Naive thymus-derived CD8-positive, alpha-beta T cell (primary cell): Measurements from ENCODE around the gene POLR3E. TPM values are rescaled to one million over a fixed set of nuclear protein-coding genes. Genes with fewer than 3 reads are reported as not detected.
"Not testable (repeated sequence)": the region's sequence is repeated elsewhere in the genome, so short reads cannot be mapped to it uniquely, and the experiment has no call there.

ENCODE experiments used
- ATAC-seq, 2 donors: fragments of 150-1000 bp; cut with Tn5 transposase in 1 of 2; sonication (Bioruptor Pico), chemical (Tn5 transposase) in 1 of 2; 1 replicate in 1 of 2; 2 replicates in 1 of 2; pipeline ENCODE4 v1.10.0; 2021; ENCODE audit warnings: mild to moderate bottlenecking in 2 of 2, moderate library complexity in 2 of 2
- POLR2A ChIA-PET: fragments of 350-600 bp; sonication (Branson Sonifier 250); formaldehyde crosslinking; loops from one replicate; lab custom pipeline; 2021; ENCODE audit warnings: antibody characterized with exemption; lab: Charles Lee
- DNase-seq, 10 donors: peaks; one replicate each; pipeline versions ENCODE4 v3.0.0 to v3.0.0-alpha.2; 2020 to 2022
- H3K27ac Mint-ChIP-seq, 10 donors: one replicate each; pipeline ENCODE4 v1.8.0; 2020 to 2022; ENCODE audit warnings: mild to moderate bottlenecking in 10 of 10, mixed read lengths in 10 of 10, moderate library complexity in 4 of 10, inconsistent platforms in 1 of 10
- H3K27me3 Mint-ChIP-seq, 5 donors: one replicate each; pipeline ENCODE4 v1.8.0; 2021 to 2022; ENCODE audit warnings: mixed read lengths in 5 of 5
- H3K36me3 Mint-ChIP-seq, 3 donors: one replicate each; pipeline ENCODE4 v1.8.0; 2020 to 2022; ENCODE audit warnings: mixed read lengths in 3 of 3, mild to moderate bottlenecking in 2 of 3, inconsistent platforms in 1 of 3
- H3K4me1 Mint-ChIP-seq, 4 donors: one replicate each; pipeline ENCODE4 v1.8.0; 2021 to 2022; ENCODE audit warnings: mixed read lengths in 4 of 4
- H3K4me3 Mint-ChIP-seq, 10 donors: one replicate each; pipeline ENCODE4 v1.8.0; 2020 to 2022; ENCODE audit warnings: mild to moderate bottlenecking in 10 of 10, mixed read lengths in 10 of 10, moderate library complexity in 6 of 10, inconsistent platforms in 1 of 10
- H3K9me3 Mint-ChIP-seq, 9 donors: one replicate each; pipeline ENCODE4 v1.8.0; 2020 to 2022; ENCODE audit warnings: mixed read lengths in 9 of 9, mild to moderate bottlenecking in 3 of 9, inconsistent platforms in 1 of 9, moderate library complexity in 1 of 9
- polyA plus RNA-seq, 3 donors: library from polyadenylated mRNA; unstranded; fragments of 300-500 nt; fragmentation: Illumina TruSeq; gene quantifications; one replicate each; pipeline ENCODE4 v1.2.3, GENCODE V29; 2021
- total RNA-seq, 8 experiments: library from RNA in 2 of 8; stranded (reverse) in 2 of 8; gene quantifications; one replicate each; pipeline ENCODE4 v1.2.3 and lab custom pipeline; 2021 to 2026

POLR3E gene
- total and polyA plus RNA-seq, 5 experiments from 2014 or later = 11.1 to 110 (median 13.9) TPM

- H3K27me3 Mint-ChIP-seq = no peaks in the 10 kb centered on the region
- peak in 1 of 2 donors; percentile 3 for ATAC-seq
- H3K27ac Mint-ChIP-seq = peak overlapping the region; percentile 88 to 99 (median 94)
- POLR2A ChIA-PET = interaction anchor here (0.5 to 14.4 kb wide), 14 partner anchors 8 to 168 kb away, joined by 3 to 193 read pairs (median 4); partner anchors contain the start of gene CDR2
- peaks cover 0 to 39% (median 7%) of the 10 kb centered on the region in 3 donors for H3K36me3 Mint-ChIP-seq
- peak overlapping the region; percentile 31 to 82 (median 64) for H3K4me3 Mint-ChIP-seq
- peaks cover 22 to 81% (median 78%) of the 10 kb centered on the region in 4 donors for H3K4me1 Mint-ChIP-seq
- DNase-seq = no peak
- no peaks in the 10 kb centered on the region for H3K9me3 Mint-ChIP-seq
Observed at GRCh38 chr16:22356930-22357634, 59.9 kb downstream of the POLR3E start.

- ATAC-seq = peak; percentile 43 to 67
- Mint-ChIP-seq H3K4me3 (peak overlapping the region; percentile 31 to 82 (median 64)), H3K27ac (peak overlapping the region; percentile 88 to 99 (median 94)), H3K9me3 (no peaks in the 10 kb centered on the region), H3K36me3 (peaks cover 0 to 40% (median 8%) of the 10 kb centered on the region in 3 donors), H3K27me3 (no peaks in the 10 kb centered on the region), H3K4me1 (peaks cover 22 to 80% (median 75%) of the 10 kb centered on the region in 4 donors)
- POLR2A ChIA-PET = interaction anchor here (0.6 to 14.4 kb wide), 13 partner anchors 9 to 168 kb away, joined by 3 to 193 read pairs (median 4); partner anchors contain the start of gene CDR2
- DNase-seq = peak in 2 of 10 donors; percentile 39 to 51
Observed at GRCh38 chr16:22357635-22357971, 60.4 kb downstream of the POLR3E start.

- DNase-seq (peak in 6 of 10 donors; percentile 27 to 84 (median 64)), ATAC-seq (peak; percentile 86 to 90)
- Mint-ChIP-seq H3K36me3 (peaks cover 0 to 42% (median 12%) of the 10 kb centered on the region in 3 donors), H3K27ac (peak overlapping the region; percentile 88 to 99 (median 94)), H3K4me3 (peak overlapping the region; percentile 31 to 82 (median 59)), H3K4me1 (peaks cover 22 to 81% (median 72%) of the 10 kb centered on the region in 4 donors), H3K27me3 (no peaks in the 10 kb centered on the region), H3K9me3 (no peaks in the 10 kb centered on the region)
- POLR2A ChIA-PET = interaction anchor here (0.6 to 14.4 kb wide), 13 partner anchors 9 to 169 kb away, joined by 3 to 193 read pairs (median 4); partner anchors contain the start of gene CDR2
Observed at GRCh38 chr16:22358000-22358399, 60.8 kb downstream of the POLR3E start.

- Mint-ChIP-seq H3K4me1 (peaks cover 27 to 79% (median 70%) of the 10 kb centered on the region in 4 donors), H3K36me3 (peaks cover 0 to 48% (median 19%) of the 10 kb centered on the region in 3 donors), H3K9me3 (no peaks in the 10 kb centered on the region), H3K27ac (peak overlapping the region; percentile 61 to 99 (median 88)), H3K27me3 (no peaks in the 10 kb centered on the region), H3K4me3 (peak overlapping the region in 6 of 10 donors; percentile 8 to 59 (median 34))
- ATAC-seq (no peak), DNase-seq (no peak)
- POLR2A ChIA-PET = interaction anchor here (0.7 to 14.4 kb wide), 2 partner anchors 8 to 16 kb away, joined by 3 to 193 read pairs; partner anchors contain the start of gene CDR2
Observed at GRCh38 chr16:22359679-22360078, 62.5 kb downstream of the POLR3E start.

GRCh38 chr16:22360963-22361659, 63.9 kb downstream of the POLR3E start:
- DNase-seq (no peak), ATAC-seq (no peak)
- Mint-ChIP-seq H3K9me3 (no peaks in the 10 kb centered on the region), H3K4me1 (peaks cover 31 to 81% (median 71%) of the 10 kb centered on the region in 4 donors), H3K27me3 (no peaks in the 10 kb centered on the region), H3K4me3 (peak overlapping the region in 4 of 10 donors; percentile 2 to 30 (median 25)), H3K27ac (peak overlapping the region; percentile 65 to 88 (median 81)), H3K36me3 (peaks cover 0 to 54% (median 18%) of the 10 kb centered on the region in 3 donors)
- POLR2A ChIA-PET = interaction anchor here (0.9 to 14.4 kb wide), 2 partner anchors 14 to 15 kb away, joined by 4 to 193 read pairs; partner anchors contain the start of gene CDR2

- ATAC-seq (no peak), DNase-seq (no peak)
- Mint-ChIP-seq H3K4me1 (peaks cover 29 to 84% (median 75%) of the 10 kb centered on the region in 4 donors), H3K9me3 (no peaks in the 10 kb centered on the region), H3K27me3 (no peaks in the 10 kb centered on the region), H3K4me3 (peak overlapping the region in 1 of 10 donors; percentile 14), H3K36me3 (peaks cover 0 to 59% (median 19%) of the 10 kb centered on the region in 3 donors), H3K27ac (peak overlapping the region in 9 of 10 donors; percentile 9 to 82 (median 60))
- POLR2A ChIA-PET = interaction anchor here (1.2 to 14.4 kb wide), 2 partner anchors 11 kb away, joined by 5 to 193 read pairs; partner anchors contain the start of gene CDR2
Observed at GRCh38 chr16:22364241-22364640, 67.0 kb downstream of the POLR3E start.

GRCh38 chr16:22366371-22366770, 69.2 kb downstream of the POLR3E start:
- DNase-seq (no peak), ATAC-seq (no peak)
- Mint-ChIP-seq H3K9me3 (no peaks in the 10 kb centered on the region), H3K27me3 (no peaks in the 10 kb centered on the region), H3K4me1 (peaks cover 23 to 86% (median 78%) of the 10 kb centered on the region in 4 donors), H3K27ac (peak overlapping the region in 8 of 10 donors; percentile 1 to 78 (median 64)), H3K36me3 (peaks cover 0 to 56% (median 19%) of the 10 kb centered on the region in 3 donors), H3K4me3 (peak overlapping the region in 9 of 10 donors; percentile 8 to 82 (median 45))
- POLR2A ChIA-PET = interaction anchor here (1.2 to 14.4 kb wide), 3 partner anchors 9 to 26 kb away, joined by 3 to 193 read pairs (median 6); partner anchors contain the start of gene CDR2

- ATAC-seq = no peak
Observed at GRCh38 chr16:22366889-22367288, 69.7 kb downstream of the POLR3E start.

GRCh38 chr16:22368200-22368826, 71.1 kb downstream of the POLR3E start:
- POLR2A ChIA-PET = interaction anchor here (1.1 to 2.0 kb wide), 3 partner anchors 9 to 14 kb away, joined by 3 to 6 read pairs (median 4); no protein-coding TSS in a partner anchor
- H3K27ac Mint-ChIP-seq = peak overlapping the region in 6 of 10 donors; percentile 24 to 94 (median 76)
- H3K9me3 Mint-ChIP-seq, H3K27me3 Mint-ChIP-seq, ATAC-seq, DNase-seq: not testable (repeated sequence)
- peaks cover 0 to 53% (median 9%) of the 10 kb centered on the region in 3 donors for H3K36me3 Mint-ChIP-seq
- peaks cover 32 to 94% (median 88%) of the 10 kb centered on the region in 4 donors for H3K4me1 Mint-ChIP-seq
- peak overlapping the region; percentile 5 to 64 (median 46) for H3K4me3 Mint-ChIP-seq

More at GRCh38 chr16:22366889-22367288, 69.7 kb downstream of the POLR3E start:
- no peak for DNase-seq
- Mint-ChIP-seq H3K4me1 (peaks cover 26 to 89% (median 81%) of the 10 kb centered on the region in 4 donors), H3K36me3 (peaks cover 0 to 57% (median 19%) of the 10 kb centered on the region in 3 donors), H3K4me3 (peak overlapping the region in 8 of 10 donors; percentile 1 to 82 (median 36)), H3K27me3 (no peaks in the 10 kb centered on the region), H3K9me3 (no peaks in the 10 kb centered on the region), H3K27ac (peak overlapping the region in 6 of 10 donors; percentile 1 to 78 (median 62))
- POLR2A ChIA-PET = interaction anchor here (1.2 to 2.0 kb wide), 2 partner anchors 12 to 27 kb away, joined by 3 to 6 read pairs; no protein-coding TSS in a partner anchor

GRCh38 chr16:22369221-22369811, 72.1 kb downstream of the POLR3E start:
- peak overlapping the region; percentile 20 to 94 (median 84) for H3K27ac Mint-ChIP-seq
- peaks cover 0 to 43% (median 6%) of the 10 kb centered on the region in 3 donors for H3K36me3 Mint-ChIP-seq
- POLR2A ChIA-PET = interaction anchor here (0.9 to 1.8 kb wide), 3 partner anchors 12 to 180 kb away, joined by 3 to 14 read pairs (median 6); no protein-coding TSS in a partner anchor
- ATAC-seq (no peak), DNase-seq (peak in 2 of 10 donors; percentile 18 to 35)
- no peaks in the 10 kb centered on the region for H3K9me3 Mint-ChIP-seq
- no peaks in the 10 kb centered on the region for H3K27me3 Mint-ChIP-seq
- peaks cover 27 to 91% (median 79%) of the 10 kb centered on the region in 4 donors for H3K4me1 Mint-ChIP-seq
- peak overlapping the region; percentile 16 to 72 (median 56) for H3K4me3 Mint-ChIP-seq
